Adrenal gland (tissue), 5 donors: ENCODE measurements around the gene ERN1.

Experiments
- CTCF ChIP-seq, 6 experiments: fragments of 450-650 bp in 4 of 6; fragments of 200-600 bp in 2 of 6; sonication (generic) in 1 of 6; IDR thresholded peaks; 1 replicate in 5 of 6; 2 replicates in 1 of 6; pipeline versions ENCODE4 v1.5.1 to v1.8.0; 2016 to 2021; ENCODE audit warnings: antibody characterized with exemption in 6 of 6, mild to moderate bottlenecking in 2 of 6, moderate library complexity in 1 of 6
- POLR2A ChIP-seq, 2 donors: fragments of 450-650 bp; IDR thresholded peaks; one replicate each; pipeline ENCODE4 v1.6.1; 2017; ENCODE audit warnings: antibody characterized with exemption in 2 of 2, mild to moderate bottlenecking in 2 of 2, moderate library complexity in 1 of 2
- donor health status: DM: no; HTN: no; CAD: no.

- TF ChIP-seq CTCF (IDR thresholded peaks at IDR 0.05), result no peak
- TF ChIP-seq POLR2A (IDR thresholded peaks at IDR 0.05), result no peak
Observed at GRCh38 chr17:64106918-64107317, 23.0 kb downstream of the ERN1 start.
